Heart right ventricle (tissue), 16 donors: ENCODE results near the gene RRAGB. TPM values are rescaled to one million over a fixed set of nuclear protein-coding genes. Genes with fewer than 3 reads are reported as not detected.
A peak's percentile ranks its signal among the peaks of the same experiment; 100 is the strongest.
"Not testable (repeated sequence)": the region's sequence is repeated elsewhere in the genome, so short reads cannot be mapped to it uniquely, and the experiment has no call there.

Experiments used
- ATAC-seq, 8 donors: fragments of 200-7000 bp; cut with Tn5 transposase; one replicate each; pipeline ENCODE4 v1.9.1; 2020; ENCODE audit warnings: mild to moderate bottlenecking in 8 of 8, moderate library complexity in 8 of 8, moderate number of reproducible peaks in 1 of 8
- DNase-seq, 2 donors: peaks; one replicate each; pipeline ENCODE4 v3.0.0-alpha.2; 2020
- H3K27ac ChIP-seq, 10 donors: fragments of 200-600 bp; sonication (generic) in 2 of 10; one replicate each; pipeline versions ENCODE4 v1.5.0 to v1.8.0; 2020 to 2022; ENCODE audit warnings: mild to moderate bottlenecking in 3 of 10
- H3K27me3 ChIP-seq, 7 donors: fragments of 200-600 bp; one replicate each; pipeline ENCODE4 v1.8.0; 2021 to 2022; ENCODE audit warnings: mild to moderate bottlenecking in 2 of 7
- H3K36me3 ChIP-seq, 9 donors: fragments of 200-600 bp; sonication (generic) in 1 of 9; one replicate each; pipeline versions ENCODE4 v1.5.0 to v1.8.0; 2020 to 2022; ENCODE audit warnings: mild to moderate bottlenecking in 2 of 9
- H3K4me1 ChIP-seq, 9 donors: fragments of 200-600 bp; sonication (generic) in 1 of 9; one replicate each; pipeline versions ENCODE4 v1.5.0 to v1.8.0; 2020 to 2022; ENCODE audit warnings: mild to moderate bottlenecking in 4 of 9
- H3K4me3 ChIP-seq, 10 donors: fragments of 200-600 bp; sonication (generic) in 2 of 10; one replicate each; pipeline versions ENCODE4 v1.5.0 to v1.8.0; 2020 to 2022; ENCODE audit warnings: mild to moderate bottlenecking in 7 of 10, moderate library complexity in 2 of 10
- H3K9me3 ChIP-seq, 11 donors: fragments of 200-600 bp in 10 of 11; sonication (generic) in 2 of 11; one replicate each; pipeline versions ENCODE4 v1.5.0 to v1.8.0; 2013 to 2022; ENCODE audit warnings: mild to moderate bottlenecking in 2 of 11, control low read depth in 1 of 11, moderate library complexity in 1 of 11
- WGBS, 2 donors: extraction: QIAGEN DNeasy Blood & Tissue Kit; methylation state at CpG; one replicate each; pipeline ENCODE4 v1.1.7; 2013; ENCODE audit warnings: inconsistent platforms in 1 of 2; 5-methylcytosine and 5-hydroxymethylcytosine counted together
- intact Hi-C, 10 donors: fragments of 100-400 bp; cut with DNase I; formaldehyde crosslinking; loops; one replicate each; pipeline versions ENCODE4 v1.11.1 to v1.14.2; 2022
- long read RNA-seq, 3 donors: library from polyadenylated mRNA; unstranded; transcript quantifications; one replicate each; pipeline ENCODE4 v2.0.0, GENCODE V29; 2020 to 2021
- polyA plus RNA-seq, 2 donors: library from polyadenylated mRNA; stranded (reverse); fragments of 200-250 nt; gene quantifications; one replicate each; pipeline ENCODE4 v1.2.3, GENCODE V29; 2013
- total RNA-seq, 10 donors: library from RNA; stranded (reverse); fragmentation: NEBNext Ultra II Directional in 3 of 10; extraction: Animal tissue kit (Norgen Biotek cat#: 25700) in 3 of 10; gene quantifications; one replicate each; pipeline versions ENCODE4 v1.2.1 to v1.2.4, GENCODE V29; 2021 to 2023
- TF ChIP-seq, protein P1 (sequence below), 9 donors: fragments of 200-600 bp; sonication (generic) in 2 of 9; IDR thresholded peaks; one replicate each; pipeline versions ENCODE4 v1.5.0 to v1.8.0; 2021 to 2022; ENCODE audit warnings: antibody characterized with exemption in 9 of 9, mild to moderate bottlenecking in 5 of 9, moderate library complexity in 1 of 9
- donor health status: Arrhythmogenic right ventricular cardiomyopathy.
- donor health status: ischemic (EF 13 %, LVEDD 7.1; RV severe dilation, severe dysfunction).
- donor health status: healthy with polysubstance abuse.
- donor health status: DM: no; HTN: yes; CAD: no.
- donor health status: DM: no; HTN: no; CAD: no.
- donor health status: ischemic (EF 25% LVEDD 6.9; RV normal size, moderate dysfunction).
- donor health status: ischemic (EF 25% LVEDD 5.7; RV mildly dilated, moderate dysfunction).
- donor health status: healthy.
- donor health status: DM: yes; HTN: yes; CAD: no.
- donor health status: Ischemic cardiomyopathy.
- donor health status: ischemic (EF 35%, LVEDD 5.7; RV mildly dilated, moderate dysfunction).
- donor health status: nonischemic (EF 11% LVEDD 7.7; RV severe dilation, severe dysfunction).
- donor health status: DM: yes; HTN: yes; CAD: no.
- donor health status: PGD.
- donor health status: ischemic (EF 29% LVEDD 5.4; RV normal size, mild dysfunction).
- donor health status: nonischemic (EF 23%, LVEDD 6.1; RV moderate dilation, normal function).

RRAGB gene, protein sequence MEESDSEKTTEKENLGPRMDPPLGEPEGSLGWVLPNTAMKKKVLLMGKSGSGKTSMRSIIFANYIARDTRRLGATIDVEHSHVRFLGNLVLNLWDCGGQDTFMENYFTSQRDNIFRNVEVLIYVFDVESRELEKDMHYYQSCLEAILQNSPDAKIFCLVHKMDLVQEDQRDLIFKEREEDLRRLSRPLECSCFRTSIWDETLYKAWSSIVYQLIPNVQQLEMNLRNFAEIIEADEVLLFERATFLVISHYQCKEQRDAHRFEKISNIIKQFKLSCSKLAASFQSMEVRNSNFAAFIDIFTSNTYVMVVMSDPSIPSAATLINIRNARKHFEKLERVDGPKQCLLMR
- total RNA-seq (10 to 100 TPM in 9 of 10 donors, 1 to 10 TPM in 1; 9.2 to 13.3 (median 10.8) TPM), polyA plus RNA-seq (10 to 100 TPM; 11.9 to 17.1 TPM)
- long read RNA-seq, donor 1, transcript RRAGB-202 (10 exons, 2,061 nt) = major isoform, 9 of 17 reads
- long read RNA-seq, donor 1, partial matches to known transcripts = 1 of 17 reads
- long read RNA-seq, donor 1, other reads (novel, unspliced or antisense) = 4 of 17 reads
- long read RNA-seq, donor 2, transcript RRAGB-201 (11 exons, 1,573 nt) = minor isoform, 9 of 33 reads
- long read RNA-seq, donor 2, transcript RRAGB-202 (10 exons, 2,061 nt) = major isoform, 13 of 33 reads
- long read RNA-seq, donor 2, partial matches to known transcripts = 2 of 33 reads
- long read RNA-seq, donor 2, other reads (novel, unspliced or antisense) = 9 of 33 reads
- long read RNA-seq, donor 3, transcript RRAGB-201 (11 exons, 1,573 nt) = major isoform, 12 of 31 reads
- long read RNA-seq, donor 3, transcript RRAGB-202 (10 exons, 2,061 nt) = minor isoform, 11 of 31 reads
- long read RNA-seq, donor 3, partial matches to known transcripts = 2 of 31 reads
- long read RNA-seq, donor 3, other reads (novel, unspliced or antisense) = 6 of 31 reads

DNA sequence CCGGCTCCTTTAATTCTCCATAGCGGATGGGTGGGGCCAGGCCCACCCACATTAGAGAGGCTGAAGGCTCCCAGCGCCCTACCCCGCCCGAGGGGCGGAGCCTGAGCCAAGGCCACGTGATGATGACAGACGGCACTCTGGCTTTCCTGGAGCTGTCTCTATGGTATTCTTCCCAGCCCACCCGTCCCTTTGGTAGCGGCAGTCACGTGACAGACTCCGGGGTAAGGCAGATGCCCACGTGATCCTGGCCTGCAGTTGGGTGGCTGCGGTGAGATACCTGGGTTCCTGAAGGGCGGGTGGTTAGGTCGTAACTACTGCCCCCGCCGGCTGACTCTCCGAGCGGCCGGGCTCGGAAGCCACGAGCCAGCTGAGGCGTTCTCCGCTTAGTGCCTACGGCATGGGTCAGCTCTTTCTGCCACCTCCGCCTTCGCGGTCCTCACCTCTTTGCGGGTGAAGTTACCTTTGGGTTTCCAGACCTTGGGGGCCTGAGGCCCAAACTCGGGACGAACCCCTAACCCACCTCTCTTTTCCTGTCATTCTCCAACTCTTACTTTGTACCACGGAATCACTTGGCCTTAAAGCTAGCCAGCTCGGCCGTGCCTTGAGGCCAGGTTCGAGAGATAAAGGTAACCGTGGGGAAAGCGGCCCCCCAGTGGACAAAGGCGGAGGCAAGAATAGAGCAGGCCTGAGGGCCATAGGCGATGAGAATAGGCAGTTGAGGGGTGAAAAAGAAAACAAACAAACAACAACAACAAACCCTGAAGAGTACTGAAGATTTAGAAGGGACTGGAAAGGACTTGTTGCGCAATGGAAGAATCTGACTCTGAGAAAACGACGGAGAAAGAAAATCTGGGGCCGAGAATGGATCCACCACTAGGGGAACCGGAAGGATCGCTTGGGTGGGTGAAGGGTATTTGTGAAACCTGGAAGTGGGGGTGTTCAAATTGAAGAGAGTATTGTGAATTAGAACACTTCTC lies at the start of gene RRAGB:
TSS of gene RRAGB (plus strand) at position 229 of the 977 bp plus-strand sequence. CDS start at position 808, 579 bp downstream.
- Histone ChIP-seq H3K27me3 (no peaks in the 10 kb centered on the region), H3K27ac (peak within 1 kb of the TSS; percentile 24 to 94 (median 84)), H3K36me3 (peaks cover 0 to 33% (median 0%) of the 10 kb centered on the region in 9 donors), H3K9me3 (no peaks in the 10 kb centered on the region), H3K4me3 (peak within 1 kb of the TSS; percentile 32 to 85 (median 74)), H3K4me1 (peaks cover 0 to 21% (median 4%) of the 10 kb centered on the region in 9 donors)
- intact Hi-C loops = loop anchor here in 2 of 10 donors (5.0 to 10.0 kb wide), 3 partner anchors 189 to 583 kb away; partner anchors contain the start of gene MAGEH1 (in 1 of the 2)
- WGBS, 2 donors = 1 to 2% methylated on average over 31 to 46 of the region's 46 CpGs
- ATAC-seq = peak; percentile 100
- DNase-seq = peak; percentile 91 to 93
- TF ChIP-seq, protein P1, sequence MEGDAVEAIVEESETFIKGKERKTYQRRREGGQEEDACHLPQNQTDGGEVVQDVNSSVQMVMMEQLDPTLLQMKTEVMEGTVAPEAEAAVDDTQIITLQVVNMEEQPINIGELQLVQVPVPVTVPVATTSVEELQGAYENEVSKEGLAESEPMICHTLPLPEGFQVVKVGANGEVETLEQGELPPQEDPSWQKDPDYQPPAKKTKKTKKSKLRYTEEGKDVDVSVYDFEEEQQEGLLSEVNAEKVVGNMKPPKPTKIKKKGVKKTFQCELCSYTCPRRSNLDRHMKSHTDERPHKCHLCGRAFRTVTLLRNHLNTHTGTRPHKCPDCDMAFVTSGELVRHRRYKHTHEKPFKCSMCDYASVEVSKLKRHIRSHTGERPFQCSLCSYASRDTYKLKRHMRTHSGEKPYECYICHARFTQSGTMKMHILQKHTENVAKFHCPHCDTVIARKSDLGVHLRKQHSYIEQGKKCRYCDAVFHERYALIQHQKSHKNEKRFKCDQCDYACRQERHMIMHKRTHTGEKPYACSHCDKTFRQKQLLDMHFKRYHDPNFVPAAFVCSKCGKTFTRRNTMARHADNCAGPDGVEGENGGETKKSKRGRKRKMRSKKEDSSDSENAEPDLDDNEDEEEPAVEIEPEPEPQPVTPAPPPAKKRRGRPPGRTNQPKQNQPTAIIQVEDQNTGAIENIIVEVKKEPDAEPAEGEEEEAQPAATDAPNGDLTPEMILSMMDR (IDR thresholded peaks at IDR 0.05) = peak; percentile 10 to 62 (median 47)

DNA sequence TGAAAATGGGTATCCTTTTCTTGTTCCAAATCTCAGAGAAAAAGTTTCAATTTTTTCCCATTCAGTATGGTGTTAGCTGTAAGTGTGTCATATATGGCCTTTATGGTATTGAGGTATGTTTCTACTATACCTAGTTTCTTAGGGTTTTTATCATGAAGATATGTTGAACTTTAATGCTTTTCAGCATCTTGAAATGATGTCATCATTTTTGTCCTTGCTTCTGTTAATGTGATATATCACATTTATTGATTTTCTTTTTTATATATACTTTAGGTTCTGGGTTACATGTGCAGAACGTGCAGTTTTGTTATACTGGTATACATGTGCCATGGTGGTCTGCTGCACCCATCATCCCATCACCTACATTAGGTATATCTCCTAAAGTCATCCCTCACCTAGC lies 49.5 kb upstream of the RRAGB start:
- no peak overlapping the region for H3K27ac ChIP-seq
- 63 to 64% methylated on average over 1 of the region's 1 CpG for WGBS, 2 donors
- TF ChIP-seq, protein P1 (IDR thresholded peaks at IDR 0.05) = no peak
- H3K9me3 ChIP-seq = peaks cover 0 to 49% (median 0%) of the 10 kb centered on the region in 11 donors
- no peaks in the 10 kb centered on the region for H3K36me3 ChIP-seq
- ATAC-seq (no peak), DNase-seq (no peak)
- intact Hi-C loops = no loop called here
- H3K4me1 ChIP-seq = no peaks in the 10 kb centered on the region
- no peak overlapping the region for H3K4me3 ChIP-seq
- no peaks in the 10 kb centered on the region for H3K27me3 ChIP-seq

DNA sequence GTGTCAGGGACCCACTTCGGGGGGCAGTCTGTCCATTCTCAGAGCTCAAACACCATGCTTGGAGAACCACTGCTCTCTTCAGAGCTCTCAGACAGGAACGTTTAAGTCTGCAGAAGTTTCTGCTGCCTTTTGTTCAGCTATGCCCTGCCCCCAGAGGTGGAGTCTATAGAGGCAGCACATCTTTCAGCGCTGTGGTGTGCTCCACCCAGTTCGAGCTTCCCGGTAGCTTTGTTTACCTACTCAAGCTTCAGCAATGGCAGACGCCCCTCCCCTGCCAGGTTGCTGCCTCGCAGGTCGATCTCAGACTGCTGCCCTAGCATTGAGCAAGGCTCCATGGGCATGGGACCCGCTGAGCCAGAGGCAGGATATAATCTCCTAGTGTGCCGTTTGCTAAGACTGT lies 29.0 kb upstream of the RRAGB start:
- DNase-seq, H3K36me3 ChIP-seq, H3K4me1 ChIP-seq, ATAC-seq, H3K27ac ChIP-seq, H3K4me3 ChIP-seq, intact Hi-C loops: not testable (repeated sequence)
- 78 to 82% methylated on average over 10 of the region's 10 CpGs for WGBS, 2 donors
- Histone ChIP-seq H3K27me3 (peaks cover 0 to 11% (median 0%) of the 10 kb centered on the region in 7 donors), H3K9me3 (peaks cover 0 to 31% (median 0%) of the 10 kb centered on the region in 11 donors)

DNA sequence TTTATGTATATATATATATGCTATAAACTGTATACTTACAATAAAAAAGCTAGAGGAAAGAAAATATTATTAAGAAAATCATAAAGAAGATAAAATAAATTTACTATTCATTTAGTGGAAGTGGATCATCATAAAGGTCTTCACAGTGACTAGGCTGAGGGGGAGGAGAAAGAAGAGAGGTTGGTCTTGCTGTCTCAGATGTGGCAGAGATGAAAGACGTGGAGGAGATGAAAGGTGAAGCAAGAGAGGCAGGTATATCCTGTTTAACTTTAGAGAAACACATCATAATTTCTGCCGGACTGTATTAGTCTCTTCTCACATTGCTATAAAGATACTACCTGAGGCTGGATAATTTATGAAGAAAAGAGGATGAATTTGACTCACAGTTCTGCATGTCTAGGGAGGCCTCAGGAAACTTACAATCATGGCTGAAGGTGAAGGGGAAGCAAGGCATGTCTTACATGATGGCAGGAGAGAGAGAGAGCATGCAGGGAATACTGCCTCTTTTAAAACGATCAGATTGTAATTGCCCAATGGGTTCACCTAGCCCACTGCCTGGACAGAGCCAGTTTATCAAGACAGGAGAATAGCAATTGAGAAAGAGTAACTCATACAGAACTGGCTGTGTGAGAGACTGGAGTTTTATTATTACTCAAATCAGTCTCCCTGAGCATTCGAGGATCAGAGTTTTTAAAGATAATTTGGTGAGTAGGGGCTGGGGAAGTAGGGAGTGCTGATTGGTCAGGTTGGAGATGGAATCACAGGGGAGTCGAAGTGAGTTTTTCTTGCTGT lies 22.1 kb upstream of the RRAGB start:
- H3K9me3 ChIP-seq = peaks cover 0 to 7% (median 0%) of the 10 kb centered on the region in 11 donors
- H3K27me3 ChIP-seq = peaks cover 0 to 29% (median 0%) of the 10 kb centered on the region in 7 donors
- TF ChIP-seq, protein P1 (IDR thresholded peaks at IDR 0.05) = no peak
- no peak overlapping the region for H3K27ac ChIP-seq
- H3K4me1 ChIP-seq = no peaks in the 10 kb centered on the region
- 63 to 65% methylated on average over 5 of the region's 5 CpGs for WGBS, 2 donors
- H3K4me3 ChIP-seq = no peak overlapping the region
- no peak for DNase-seq
- no peak for ATAC-seq
- intact Hi-C loops = no loop called here
- H3K36me3 ChIP-seq = no peaks in the 10 kb centered on the region
